GM12891 (cell line): ENCODE measurements around the gene ATF1.

ENCODE experiments used
- DNase-seq: peaks from one replicate; pipeline ENCODE4 v3.0.0; 2011; ENCODE audit warnings: low spot score; ENCODE audit not compliant: insufficient read length
- FAIRE-seq: peaks from 2 replicates; lab custom pipeline; 2011; peaks lifted over from hg19 to GRCh38; lab: Jason Lieb, UNC
- PAX5 ChIP-seq: IDR thresholded peaks from 2 replicates; pipeline ENCODE4 v1.6.1; 2011; ENCODE audit warnings: low read length, moderate library complexity, mild to moderate bottlenecking; ENCODE audit not compliant: insufficient read depth, severe bottlenecking
- POLR2A ChIP-seq: IDR thresholded peaks from 2 replicates; pipeline ENCODE4 v1.6.1; 2011; ENCODE audit warnings: low read depth, low read length, control low read depth
- POLR2AphosphoS5 ChIP-seq: IDR thresholded peaks from 2 replicates; pipeline ENCODE4 v1.6.1; 2011; ENCODE audit warnings: low read depth, low read length, control low read depth
- POU2F2 ChIP-seq: IDR thresholded peaks from 2 replicates; pipeline ENCODE4 v1.6.1; 2011; ENCODE audit warnings: low read depth, mild to moderate bottlenecking, control low read depth, low read length, moderate library complexity
- SPI1 ChIP-seq: IDR thresholded peaks from 2 replicates; pipeline ENCODE4 v1.6.1; 2011; ENCODE audit warnings: low read depth, low read length, control low read depth
- TAF1 ChIP-seq: IDR thresholded peaks from 2 replicates; pipeline ENCODE4 v1.6.1; 2011; ENCODE audit warnings: low read depth, low read length, control low read depth

ATF1 gene

GRCh38 chr12:50772877-50773276 is 9.0 kb downstream of the ATF1 start:
- DNase-seq, result no peak
- TF ChIP-seq POLR2AphosphoS5 (no peak), SPI1 (no peak), PAX5 (no peak), TAF1 (no peak), POLR2A (no peak), POU2F2 (no peak)

GRCh38 chr12:50775251-50775650 is 11.3 kb downstream of the ATF1 start:
- FAIRE-seq, result no peak
- no peak for DNase-seq
- TF ChIP-seq PAX5 (no peak), TAF1 (no peak), SPI1 (no peak), POLR2A (no peak)

More at GRCh38 chr12:50772877-50773276, 9.0 kb downstream of the ATF1 start:
- no peak for FAIRE-seq

- no peak for FAIRE-seq
- no peak for TF ChIP-seq TAF1
- no peak for TF ChIP-seq POLR2A
- TF ChIP-seq PAX5, result no peak
- no peak for TF ChIP-seq POU2F2
- no peak for TF ChIP-seq SPI1
- TF ChIP-seq POLR2AphosphoS5, result no peak
- DNase-seq, result no peak
Measured at GRCh38 chr12:50776749-50777728, 13.1 kb downstream of the ATF1 start.

- DNase-seq, result no peak
- TF ChIP-seq TAF1 (no peak), SPI1 (no peak), PAX5 (no peak), POLR2A (no peak), POLR2AphosphoS5 (no peak), POU2F2 (no peak)
- FAIRE-seq, result no peak
Measured at GRCh38 chr12:50778663-50779590, 15.0 kb downstream of the ATF1 start.

- DNase-seq (no peak), FAIRE-seq (no peak)
- TF ChIP-seq PAX5 (no peak), POU2F2 (no peak), SPI1 (no peak), TAF1 (no peak), POLR2AphosphoS5 (no peak), POLR2A (no peak)
Measured at GRCh38 chr12:50780013-50780412, 16.1 kb downstream of the ATF1 start.

GRCh38 chr12:50784501-50784900 is 20.6 kb downstream of the ATF1 start:
- DNase-seq, result no peak
- FAIRE-seq, result no peak
- TF ChIP-seq POLR2AphosphoS5 (no peak), SPI1 (no peak)

- no peak for TF ChIP-seq POU2F2
- TF ChIP-seq PAX5, result no peak
- no peak for TF ChIP-seq TAF1
- TF ChIP-seq POLR2A, result no peak
- TF ChIP-seq SPI1, result no peak
- TF ChIP-seq POLR2AphosphoS5, result no peak
- DNase-seq, result no peak
- no peak for FAIRE-seq
Measured at GRCh38 chr12:50785406-50786001, 21.6 kb downstream of the ATF1 start.

- TF ChIP-seq POLR2A (no peak), SPI1 (no peak), PAX5 (no peak), POU2F2 (no peak), POLR2AphosphoS5 (no peak), TAF1 (no peak)
- DNase-seq, result no peak
- FAIRE-seq, result no peak
Measured at GRCh38 chr12:50786498-50787231, 22.8 kb downstream of the ATF1 start.
